ENCODE measurements around the gene ITFG2.
"Not testable (repeated sequence)": the region's sequence is repeated elsewhere in the genome, so short reads cannot be mapped to it uniquely, and the experiment has no call there.

Gene ITFG2

DNA sequence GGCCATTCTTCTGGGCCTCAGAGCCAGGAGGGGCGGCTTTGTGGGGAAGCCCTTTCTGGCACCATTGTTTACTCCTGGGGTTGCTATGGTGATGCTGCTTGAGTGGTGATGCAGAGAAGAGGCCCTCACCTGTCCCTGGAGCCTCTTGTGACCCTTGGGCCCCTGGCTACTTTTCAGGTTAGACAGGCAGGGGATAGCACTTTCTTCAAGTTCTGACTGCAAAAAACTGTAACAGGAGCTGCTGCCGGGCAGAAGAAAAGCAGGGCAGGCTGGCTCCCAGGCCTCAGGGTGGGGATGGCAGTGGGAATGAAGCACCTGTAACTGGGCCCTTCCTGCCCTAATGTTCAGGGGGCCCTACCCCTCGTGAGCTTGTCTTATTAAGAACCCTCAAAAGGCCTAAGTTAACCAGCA, 44.6 kb downstream of the ITFG2 start, which contains the start of gene TEX52:
Gene TEX52, minus strand, starts transcription at position 19 of the 411 bp plus-strand sequence. Its CDS starts 13 bp downstream, at position 6.
- H3K4me3 ChIP-seq (ENCODE audit: low read depth, low read length) = no peak within 1 kb of the TSS
- TF ChIP-seq, protein P1, sequence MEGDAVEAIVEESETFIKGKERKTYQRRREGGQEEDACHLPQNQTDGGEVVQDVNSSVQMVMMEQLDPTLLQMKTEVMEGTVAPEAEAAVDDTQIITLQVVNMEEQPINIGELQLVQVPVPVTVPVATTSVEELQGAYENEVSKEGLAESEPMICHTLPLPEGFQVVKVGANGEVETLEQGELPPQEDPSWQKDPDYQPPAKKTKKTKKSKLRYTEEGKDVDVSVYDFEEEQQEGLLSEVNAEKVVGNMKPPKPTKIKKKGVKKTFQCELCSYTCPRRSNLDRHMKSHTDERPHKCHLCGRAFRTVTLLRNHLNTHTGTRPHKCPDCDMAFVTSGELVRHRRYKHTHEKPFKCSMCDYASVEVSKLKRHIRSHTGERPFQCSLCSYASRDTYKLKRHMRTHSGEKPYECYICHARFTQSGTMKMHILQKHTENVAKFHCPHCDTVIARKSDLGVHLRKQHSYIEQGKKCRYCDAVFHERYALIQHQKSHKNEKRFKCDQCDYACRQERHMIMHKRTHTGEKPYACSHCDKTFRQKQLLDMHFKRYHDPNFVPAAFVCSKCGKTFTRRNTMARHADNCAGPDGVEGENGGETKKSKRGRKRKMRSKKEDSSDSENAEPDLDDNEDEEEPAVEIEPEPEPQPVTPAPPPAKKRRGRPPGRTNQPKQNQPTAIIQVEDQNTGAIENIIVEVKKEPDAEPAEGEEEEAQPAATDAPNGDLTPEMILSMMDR (IDR thresholded peaks at IDR 0.05; ENCODE audit: low read depth, low read length) = no peak

DNA sequence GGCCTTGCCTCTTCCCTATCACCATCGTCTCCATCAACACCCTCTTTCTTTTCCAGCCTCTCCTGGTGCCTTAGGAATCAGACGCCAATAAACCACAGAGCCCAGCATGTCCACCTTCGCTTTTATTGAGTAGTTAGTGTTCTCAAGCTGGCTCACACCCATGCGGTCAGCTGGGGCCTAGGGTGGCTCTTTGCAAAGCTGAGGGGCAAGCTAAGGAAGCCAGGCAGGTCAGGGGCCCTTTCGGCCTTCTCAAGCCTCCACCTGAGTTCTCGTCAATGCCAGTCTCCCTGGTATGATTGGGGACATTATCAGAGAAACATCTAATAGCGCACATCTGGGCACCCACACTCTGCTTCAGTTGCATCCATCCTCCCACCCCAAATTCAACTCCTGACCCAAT, 45.1 kb downstream of the ITFG2 start:
- TF ChIP-seq, protein P1 (IDR thresholded peaks at IDR 0.05; ENCODE audit: low read depth, low read length) = no peak
- no peak overlapping the region for H3K4me3 ChIP-seq (ENCODE audit: low read depth, low read length)

DNA sequence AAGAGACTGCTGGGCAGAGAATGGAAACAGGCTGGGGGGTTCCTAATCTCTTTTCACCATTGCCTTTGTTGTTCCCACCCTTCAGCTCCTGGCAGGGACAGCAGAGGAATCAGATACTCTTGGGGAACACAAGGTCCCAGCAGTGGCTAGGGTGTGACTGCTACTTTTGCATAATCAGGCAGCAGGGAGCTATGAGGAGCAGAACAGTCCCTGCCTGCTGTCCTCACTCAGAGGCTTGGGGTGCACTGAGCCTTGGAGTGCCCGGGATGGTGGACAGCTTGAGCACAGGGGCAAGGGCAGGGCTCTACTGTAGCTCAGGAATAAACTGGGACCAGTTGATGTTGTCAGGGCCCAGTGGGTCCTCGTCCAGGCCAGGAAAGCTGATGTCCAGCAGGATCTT, 45.9 kb downstream of the ITFG2 start:
- TF ChIP-seq, protein P1 (IDR thresholded peaks at IDR 0.05; ENCODE audit: low read depth, low read length) = no peak
- no peak overlapping the region for H3K4me3 ChIP-seq (ENCODE audit: low read depth, low read length)

DNA sequence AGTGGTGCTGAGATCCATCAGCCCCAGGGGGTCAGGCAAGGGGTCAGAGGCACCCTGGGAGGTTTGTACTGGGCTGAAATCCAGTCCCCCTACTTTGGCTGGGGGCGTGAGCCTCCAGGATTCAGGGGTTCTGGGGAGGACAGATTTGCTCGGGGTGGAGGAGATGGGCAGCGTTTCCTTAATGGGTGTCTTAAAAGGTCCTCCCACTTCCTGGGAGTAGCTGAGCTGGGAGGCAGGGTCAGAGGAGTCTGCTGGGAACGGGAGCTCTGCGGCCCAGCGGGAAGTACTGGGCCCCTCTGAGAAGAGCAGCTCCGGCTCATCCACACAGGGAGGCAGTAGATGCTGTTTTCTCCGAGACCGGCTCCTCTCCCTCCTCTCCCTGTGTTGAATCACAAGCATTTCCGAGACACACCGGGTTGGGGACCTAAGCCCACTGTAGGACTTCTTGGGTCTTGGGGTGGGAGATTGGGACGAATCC, 46.5 kb downstream of the ITFG2 start:
- TF ChIP-seq, protein P1 (IDR thresholded peaks at IDR 0.05; ENCODE audit: low read depth, low read length) = no peak
- no peak overlapping the region for H3K4me3 ChIP-seq (ENCODE audit: low read depth, low read length)

DNA sequence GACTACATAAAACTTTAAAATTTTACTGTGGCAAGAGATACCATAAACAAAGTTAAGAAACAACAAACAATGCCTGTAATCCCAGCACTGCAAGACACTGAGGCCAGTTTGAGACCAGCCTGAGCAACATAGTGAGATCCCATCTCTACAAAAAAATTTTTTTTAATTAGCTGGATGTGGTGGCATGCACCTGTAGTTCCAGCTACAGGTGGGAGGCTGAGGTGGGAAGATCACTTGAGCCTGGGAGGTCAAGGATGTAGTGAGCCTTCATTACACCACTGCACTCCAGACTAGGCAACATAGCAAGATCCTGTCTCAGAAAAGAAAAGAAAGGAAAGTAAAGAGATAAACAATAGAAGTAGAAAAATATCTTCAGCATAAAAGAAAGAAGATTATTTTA, 47.7 kb downstream of the ITFG2 start:
- H3K4me3 ChIP-seq (ENCODE audit: low read depth, low read length) = no peak overlapping the region
- TF ChIP-seq, protein P1 (IDR thresholded peaks at IDR 0.05; ENCODE audit: low read depth, low read length) = no peak

DNA sequence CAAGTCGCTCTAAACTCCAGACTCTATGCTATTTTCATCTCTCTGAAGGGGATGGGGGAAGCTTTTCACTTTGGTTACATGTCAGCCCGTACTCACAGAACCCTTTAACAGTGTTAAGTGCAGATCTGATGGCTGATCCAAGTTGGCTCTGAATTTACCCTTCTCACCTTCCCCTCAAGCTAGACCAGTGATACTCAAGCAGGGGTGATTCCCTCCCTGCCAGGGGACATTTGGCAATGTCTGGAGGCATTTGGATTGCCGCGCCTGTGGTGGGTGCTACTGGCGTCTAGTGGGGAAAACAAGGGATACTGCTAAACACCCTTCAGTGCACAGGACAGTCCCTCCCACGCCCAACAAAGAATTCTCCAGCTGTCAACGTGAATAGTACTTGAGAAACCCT, 50.4 kb downstream of the ITFG2 start:
- TF ChIP-seq, protein P1 (IDR thresholded peaks at IDR 0.05; ENCODE audit: low read depth, low read length) = no peak

DNA sequence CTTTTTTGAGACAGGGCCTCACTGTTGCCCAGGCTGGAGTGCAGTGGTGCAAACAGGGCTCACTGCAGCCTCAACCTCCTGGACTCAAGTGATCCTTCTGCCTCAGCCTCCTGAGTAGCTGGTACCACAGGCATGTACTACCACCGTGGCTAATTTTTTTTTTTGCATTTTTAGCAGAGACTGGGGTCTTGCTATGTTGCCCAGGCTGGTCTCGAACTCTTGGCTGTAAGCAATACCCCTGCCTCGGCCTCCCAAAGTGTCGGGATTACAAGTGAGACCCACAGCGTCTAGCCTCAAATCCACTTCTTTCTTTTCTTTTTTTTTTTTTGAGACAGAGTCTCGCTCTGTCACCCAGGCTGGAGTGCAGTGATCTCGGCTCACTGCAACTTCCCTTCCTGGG, 50.9 kb downstream of the ITFG2 start:
- not testable (repeated sequence) for H3K4me3 ChIP-seq (ENCODE audit: low read depth, low read length)

More for the DNA sequence above, 50.4 kb downstream of the ITFG2 start:
- no peak overlapping the region for H3K4me3 ChIP-seq (ENCODE audit: low read depth, low read length)

DNA sequence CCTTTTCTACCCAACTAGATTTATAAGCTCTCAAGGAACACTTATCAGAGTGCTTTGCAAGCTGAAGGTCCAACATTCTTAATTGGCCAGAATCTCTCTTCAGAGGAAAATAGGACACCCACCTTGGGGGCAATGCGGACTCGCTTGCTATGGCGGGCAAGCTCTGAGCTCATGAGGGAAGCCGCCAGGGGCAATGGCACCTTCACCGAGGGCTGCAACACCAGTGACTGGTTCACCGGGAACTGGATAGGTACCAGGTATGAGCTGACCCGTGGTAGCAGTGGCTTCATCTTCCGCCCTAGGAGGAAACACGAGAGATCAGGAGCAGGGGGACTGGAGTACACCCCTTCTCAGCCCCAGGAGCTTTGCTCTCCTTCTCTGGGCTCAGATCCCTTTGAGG, 51.7 kb downstream of the ITFG2 start:
- TF ChIP-seq, protein P1 (IDR thresholded peaks at IDR 0.05; ENCODE audit: low read depth, low read length) = no peak
- H3K4me3 ChIP-seq (ENCODE audit: low read depth, low read length) = no peak overlapping the region

DNA sequence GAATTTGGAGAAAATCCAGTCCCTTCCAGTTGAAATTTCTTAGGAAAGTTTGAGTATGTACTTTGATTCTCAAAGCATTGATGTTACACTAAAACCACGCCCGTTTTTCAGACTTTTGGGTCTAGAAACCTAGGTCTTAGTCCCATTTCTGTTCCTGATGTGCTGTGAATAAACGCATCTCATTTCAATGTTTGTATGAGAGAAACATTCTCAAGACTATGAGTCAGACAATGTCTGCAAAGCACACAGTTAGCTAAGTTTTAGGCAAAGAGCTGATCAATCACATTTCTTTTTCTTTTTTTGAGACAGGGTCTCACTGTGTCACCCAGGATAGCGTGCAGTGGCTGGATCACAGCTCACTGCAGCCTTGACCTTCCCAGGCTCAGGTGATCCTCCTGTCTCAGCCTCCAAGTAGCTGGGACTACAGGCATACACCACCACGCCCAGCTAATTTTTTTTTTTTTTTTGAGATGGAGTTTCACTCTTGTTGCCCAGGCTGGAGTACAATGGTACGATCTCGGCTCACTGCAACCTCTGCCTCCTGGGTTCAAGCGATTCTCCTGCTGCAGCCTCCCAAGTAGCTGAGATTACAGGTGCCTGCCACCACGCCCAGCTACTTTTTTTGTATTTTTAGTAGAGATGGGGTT, 56.6 kb downstream of the ITFG2 start:
- not testable (repeated sequence) for H3K4me3 ChIP-seq (ENCODE audit: low read depth, low read length)
